Measurements from ENCODE around the gene PLGRKT.
"Not testable (repeated sequence)": the region's sequence is repeated elsewhere in the genome, so short reads cannot be mapped to it uniquely, and the experiment has no call there.

GRCh38 chr9:5331276-5331675, 106.4 kb downstream of the PLGRKT start:
- TF ChIP-seq CTCF (conservative IDR thresholded peaks at IDR 0.05; ENCODE audit: low read depth, low read length); EZH2phosphoT487 (IDR thresholded peaks at IDR 0.05; ENCODE audit: borderline replicate concordance, low read length); EZH2 (IDR thresholded peaks at IDR 0.05; ENCODE audit: low read length, unreplicated experiment): not testable (repeated sequence)
